GM12872 (cell line): ENCODE results near the gene IQCB1.

ENCODE experiments used
- TF ChIP-seq, protein P1 (sequence below): IDR thresholded peaks from 3 replicates; pipeline ENCODE4 v1.5.1; 2011; ENCODE audit warnings: low read depth, mild to moderate bottlenecking, low read length, moderate library complexity; ENCODE audit not compliant: insufficient read depth

IQCB1 gene

DNA sequence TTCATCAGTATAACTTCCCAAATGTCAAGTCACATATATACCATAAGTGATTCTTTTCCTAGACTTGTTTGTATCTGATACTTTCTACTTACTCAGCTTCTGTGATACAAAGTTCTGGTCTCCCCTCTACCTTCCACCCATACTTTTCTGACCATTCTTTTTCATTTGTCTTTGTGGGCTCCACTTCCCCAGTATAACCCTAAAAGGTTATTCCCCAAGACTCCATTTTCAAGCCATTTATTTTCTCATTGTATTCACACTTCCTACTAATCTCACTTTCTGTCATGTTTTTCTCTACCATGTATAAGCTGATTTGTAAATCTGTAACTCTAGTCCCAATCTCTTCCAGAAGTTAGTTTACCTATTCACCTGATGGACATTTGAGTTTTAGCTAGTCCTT is 34.0 kb downstream of the IQCB1 start:
- TF ChIP-seq, protein P1, sequence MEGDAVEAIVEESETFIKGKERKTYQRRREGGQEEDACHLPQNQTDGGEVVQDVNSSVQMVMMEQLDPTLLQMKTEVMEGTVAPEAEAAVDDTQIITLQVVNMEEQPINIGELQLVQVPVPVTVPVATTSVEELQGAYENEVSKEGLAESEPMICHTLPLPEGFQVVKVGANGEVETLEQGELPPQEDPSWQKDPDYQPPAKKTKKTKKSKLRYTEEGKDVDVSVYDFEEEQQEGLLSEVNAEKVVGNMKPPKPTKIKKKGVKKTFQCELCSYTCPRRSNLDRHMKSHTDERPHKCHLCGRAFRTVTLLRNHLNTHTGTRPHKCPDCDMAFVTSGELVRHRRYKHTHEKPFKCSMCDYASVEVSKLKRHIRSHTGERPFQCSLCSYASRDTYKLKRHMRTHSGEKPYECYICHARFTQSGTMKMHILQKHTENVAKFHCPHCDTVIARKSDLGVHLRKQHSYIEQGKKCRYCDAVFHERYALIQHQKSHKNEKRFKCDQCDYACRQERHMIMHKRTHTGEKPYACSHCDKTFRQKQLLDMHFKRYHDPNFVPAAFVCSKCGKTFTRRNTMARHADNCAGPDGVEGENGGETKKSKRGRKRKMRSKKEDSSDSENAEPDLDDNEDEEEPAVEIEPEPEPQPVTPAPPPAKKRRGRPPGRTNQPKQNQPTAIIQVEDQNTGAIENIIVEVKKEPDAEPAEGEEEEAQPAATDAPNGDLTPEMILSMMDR: no peak

- TF ChIP-seq, protein P1: no peak
These were observed 37.9 kb downstream of the IQCB1 start for GRCh38 chr3:121796970-121797369.

- TF ChIP-seq, protein P1: no peak
These were observed 40.4 kb downstream of the IQCB1 start for GRCh38 chr3:121794264-121794983.

- TF ChIP-seq, protein P1: no peak
These were observed 41.8 kb downstream of the IQCB1 start for GRCh38 chr3:121793078-121793477.

GRCh38 chr3:121786485-121786884 is 48.4 kb downstream of the IQCB1 start:
- TF ChIP-seq, protein P1: no peak

GRCh38 chr3:121781611-121782010 is 53.2 kb downstream of the IQCB1 start:
- TF ChIP-seq, protein P1: no peak

DNA sequence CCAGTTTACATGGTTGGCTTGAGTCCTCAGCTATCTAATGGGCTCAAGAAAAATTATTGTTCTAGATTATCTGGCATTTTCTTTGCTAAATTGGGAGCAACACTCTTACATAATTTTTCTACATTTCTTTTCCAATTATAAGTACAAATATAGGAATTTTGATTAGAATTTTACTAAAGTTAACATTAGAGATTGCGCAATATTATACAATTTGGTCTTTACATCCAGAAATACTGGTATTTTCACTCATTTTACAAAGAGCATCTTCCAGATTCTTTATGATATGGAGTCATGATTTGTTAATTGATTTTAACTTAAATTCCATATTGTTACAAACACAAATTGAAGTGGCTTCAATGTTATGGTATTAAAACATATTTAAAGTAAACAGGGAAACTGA is 65.6 kb downstream of the IQCB1 start:
- TF ChIP-seq, protein P1: no peak
